Astrocyte (in vitro differentiated cells and primary cell): ENCODE results near the gene ZNF79. TPM values are rescaled to one million over a fixed set of nuclear protein-coding genes. Genes with fewer than 3 reads are reported as not detected.

ENCODE experiments used
- DNase-seq: peaks from one replicate; pipeline ENCODE4 v3.0.0-alpha.2; 2010; ENCODE audit warnings: low read depth
- FAIRE-seq: peaks from 2 replicates; lab custom pipeline; 2011; peaks lifted over from hg19 to GRCh38; lab: Jason Lieb, UNC
- H2AFZ ChIP-seq: 2 replicates; pipeline ENCODE4 v1.6.0; 2012; ENCODE audit warnings: low read depth, low read length, inconsistent platforms
- H3K27ac ChIP-seq: 2 replicates; pipeline ENCODE4 v1.5.1; 2011; ENCODE audit warnings: low read depth, low read length, inconsistent platforms
- H3K27me3 ChIP-seq: 2 replicates; pipeline ENCODE4 v1.6.0; 2011; ENCODE audit warnings: low read length, inconsistent platforms; ENCODE audit not compliant: insufficient read depth
- H3K36me3 ChIP-seq: 2 replicates; pipeline ENCODE4 v1.5.1; 2011; ENCODE audit warnings: low read length, inconsistent platforms; ENCODE audit not compliant: insufficient read depth
- H3K4me1 ChIP-seq: 2 replicates; pipeline ENCODE4 v1.5.1; 2011; ENCODE audit warnings: low read length, inconsistent platforms; ENCODE audit not compliant: insufficient read depth
- H3K4me2 ChIP-seq: 2 replicates; pipeline ENCODE4 v1.6.0; 2012; ENCODE audit warnings: low read length, inconsistent platforms
- H3K4me3 ChIP-seq: 2 replicates; pipeline ENCODE4 v1.5.1; 2011; ENCODE audit warnings: low read depth, mild to moderate bottlenecking, low read length, inconsistent platforms; ENCODE audit not compliant: insufficient read depth
- H3K79me2 ChIP-seq: 2 replicates; pipeline ENCODE4 v1.6.0; 2012; ENCODE audit warnings: mild to moderate bottlenecking, low read length, inconsistent platforms; ENCODE audit not compliant: insufficient read depth
- H3K9ac ChIP-seq: 2 replicates; pipeline ENCODE4 v1.6.0; 2012; ENCODE audit warnings: mild to moderate bottlenecking, low read length, inconsistent platforms
- H3K9me3 ChIP-seq: 2 replicates; pipeline ENCODE4 v1.5.1; 2012; ENCODE audit warnings: low read depth, mild to moderate bottlenecking, low read length, inconsistent platforms; ENCODE audit not compliant: insufficient read depth
- H4K20me1 ChIP-seq: 2 replicates; pipeline ENCODE4 v1.6.0; 2012; ENCODE audit warnings: low read length, inconsistent platforms; ENCODE audit not compliant: insufficient read depth
- H3K27ac Mint-ChIP-seq: one replicate; pipeline ENCODE4 v1.8.0; 2021; ENCODE audit warnings: mild to moderate bottlenecking, mixed read lengths; ENCODE audit not compliant: unreplicated experiment
- H3K27me3 Mint-ChIP-seq: one replicate; pipeline ENCODE4 v1.8.0; 2021; ENCODE audit warnings: low read depth, mixed read lengths; ENCODE audit not compliant: unreplicated experiment
- H3K36me3 Mint-ChIP-seq: one replicate; pipeline ENCODE4 v1.8.0; 2021; ENCODE audit warnings: low read depth, mixed read lengths; ENCODE audit not compliant: unreplicated experiment
- H3K4me1 Mint-ChIP-seq: one replicate; pipeline ENCODE4 v1.8.0; 2021; ENCODE audit warnings: low read depth, mixed read lengths; ENCODE audit not compliant: unreplicated experiment
- H3K4me3 Mint-ChIP-seq: one replicate; pipeline ENCODE4 v1.8.0; 2021; ENCODE audit warnings: mild to moderate bottlenecking, moderate library complexity, mixed read lengths; ENCODE audit not compliant: unreplicated experiment
- H3K9me3 Mint-ChIP-seq: one replicate; pipeline ENCODE4 v1.8.0; 2021; ENCODE audit warnings: mild to moderate bottlenecking, mixed read lengths; ENCODE audit not compliant: unreplicated experiment
- EZH2 ChIP-seq: IDR thresholded peaks from 2 replicates; pipeline ENCODE4 v1.6.1; 2012; ENCODE audit warnings: mild to moderate bottlenecking, low read length, inconsistent platforms; ENCODE audit not compliant: insufficient read depth
- total RNA-seq: library from RNA; stranded (reverse); gene quantifications from 2 replicates; pipeline ENCODE4 v1.2.1, GENCODE V29; 2021
- TF ChIP-seq, protein P1 (sequence below): IDR thresholded peaks from 2 replicates; pipeline ENCODE4 v1.5.1; 2011; ENCODE audit warnings: low read depth, mild to moderate bottlenecking, inconsistent platforms, low read length, moderate library complexity; ENCODE audit not compliant: insufficient read depth

Gene ZNF79
- total RNA-seq, 1 donor from 2014 or later, result 11.5 TPM

GRCh38 chr9:127447416-127448111, 23.4 kb downstream of the ZNF79 start:
- peak overlapping the region; percentile 47 for H3K27ac ChIP-seq
- H4K20me1 ChIP-seq, result peaks cover 72% of the 10 kb centered on the region
- DNase-seq, result peak; percentile 19

GRCh38 chr9:127448112-127448805, 24.1 kb downstream of the ZNF79 start:
- H3K4me3 Mint-ChIP-seq, result peak overlapping the region; percentile 99
- no peak for FAIRE-seq
- H3K36me3 ChIP-seq, result peaks cover 58% of the 10 kb centered on the region
- peaks cover 26% of the 10 kb centered on the region for H3K9me3 ChIP-seq
- peak overlapping the region; percentile 92 for H3K4me2 ChIP-seq
- H3K4me1 ChIP-seq, result peaks cover 27% of the 10 kb centered on the region
- H3K9ac ChIP-seq, result peak overlapping the region; percentile 96
- TF ChIP-seq EZH2, result no peak
- TF ChIP-seq, protein P1, sequence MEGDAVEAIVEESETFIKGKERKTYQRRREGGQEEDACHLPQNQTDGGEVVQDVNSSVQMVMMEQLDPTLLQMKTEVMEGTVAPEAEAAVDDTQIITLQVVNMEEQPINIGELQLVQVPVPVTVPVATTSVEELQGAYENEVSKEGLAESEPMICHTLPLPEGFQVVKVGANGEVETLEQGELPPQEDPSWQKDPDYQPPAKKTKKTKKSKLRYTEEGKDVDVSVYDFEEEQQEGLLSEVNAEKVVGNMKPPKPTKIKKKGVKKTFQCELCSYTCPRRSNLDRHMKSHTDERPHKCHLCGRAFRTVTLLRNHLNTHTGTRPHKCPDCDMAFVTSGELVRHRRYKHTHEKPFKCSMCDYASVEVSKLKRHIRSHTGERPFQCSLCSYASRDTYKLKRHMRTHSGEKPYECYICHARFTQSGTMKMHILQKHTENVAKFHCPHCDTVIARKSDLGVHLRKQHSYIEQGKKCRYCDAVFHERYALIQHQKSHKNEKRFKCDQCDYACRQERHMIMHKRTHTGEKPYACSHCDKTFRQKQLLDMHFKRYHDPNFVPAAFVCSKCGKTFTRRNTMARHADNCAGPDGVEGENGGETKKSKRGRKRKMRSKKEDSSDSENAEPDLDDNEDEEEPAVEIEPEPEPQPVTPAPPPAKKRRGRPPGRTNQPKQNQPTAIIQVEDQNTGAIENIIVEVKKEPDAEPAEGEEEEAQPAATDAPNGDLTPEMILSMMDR, result no peak
- peaks cover 64% of the 10 kb centered on the region for H3K36me3 Mint-ChIP-seq
- no peaks in the 10 kb centered on the region for H3K27me3 Mint-ChIP-seq
- peak overlapping the region; percentile 78 for H3K4me3 ChIP-seq
- peak overlapping the region; percentile 16 for H3K27ac ChIP-seq
- peak overlapping the region; percentile 98 for H3K27ac Mint-ChIP-seq
- H3K27me3 ChIP-seq, result no peaks in the 10 kb centered on the region
- H4K20me1 ChIP-seq, result peaks cover 72% of the 10 kb centered on the region
- peaks cover 42% of the 10 kb centered on the region for H3K79me2 ChIP-seq
- H2AFZ ChIP-seq, result no peak overlapping the region
- DNase-seq, result no peak
- peaks cover 20% of the 10 kb centered on the region for H3K9me3 Mint-ChIP-seq
- peaks cover 26% of the 10 kb centered on the region for H3K4me1 Mint-ChIP-seq

More at GRCh38 chr9:127447416-127448111, 23.4 kb downstream of the ZNF79 start:
- peaks cover 59% of the 10 kb centered on the region for H3K36me3 ChIP-seq
- peak overlapping the region; percentile 78 for H3K4me3 ChIP-seq
- H2AFZ ChIP-seq, result no peak overlapping the region
- Mint-ChIP-seq H3K36me3 (peaks cover 70% of the 10 kb centered on the region), H3K9me3 (peaks cover 20% of the 10 kb centered on the region), H3K27ac (peak overlapping the region; percentile 98), H3K4me3 (peak overlapping the region; percentile 99), H3K27me3 (no peaks in the 10 kb centered on the region), H3K4me1 (peaks cover 26% of the 10 kb centered on the region)
- H3K4me1 ChIP-seq, result peaks cover 25% of the 10 kb centered on the region
- H3K9me3 ChIP-seq, result peaks cover 26% of the 10 kb centered on the region
- no peak overlapping the region for H3K9ac ChIP-seq
- H3K27me3 ChIP-seq, result no peaks in the 10 kb centered on the region
- no peak for FAIRE-seq
- H3K4me2 ChIP-seq, result peak overlapping the region; percentile 92
- TF ChIP-seq, protein P1, result no peak
- no peak for TF ChIP-seq EZH2
- peaks cover 39% of the 10 kb centered on the region for H3K79me2 ChIP-seq
